Measurements from ENCODE around the gene FBXO47. TPM values are rescaled to one million over a fixed set of nuclear protein-coding genes. Genes with fewer than 3 reads are reported as not detected.

The FBXO47 gene
- polyA plus RNA-seq, 5 donors: not detected

Other genes starting within 250 kb of the FBXO47 start
- gene CISD3, start 237.1 kb downstream of the FBXO47 start, polyA plus RNA-seq (ENCODE audit: insufficient read depth in 1 of 5, insufficient read length in 5 of 5, low replicate concordance in 1 of 5): 10 to 100 TPM in 3 of 5 donors, 1 to 10 TPM in 2; 9.5 to 20.5 (median 11.5) TPM
- gene PCGF2, start 219.1 kb downstream of the FBXO47 start, polyA plus RNA-seq (ENCODE audit: insufficient read depth in 1 of 5, insufficient read length in 5 of 5, low replicate concordance in 1 of 5): 100 to 1,000 TPM in 2 of 5 donors, 10 to 100 TPM in 3; 63.6 to 108 (median 89.9) TPM
- gene PSMB3, start 214.7 kb downstream of the FBXO47 start, polyA plus RNA-seq (ENCODE audit: insufficient read depth in 1 of 5, insufficient read length in 5 of 5, low replicate concordance in 1 of 5): 100 to 1,000 TPM in 2 of 5 donors, 10 to 100 TPM in 3; 90.6 to 113 (median 97.3) TPM
- gene PIP4K2B, start 167.8 kb downstream of the FBXO47 start, polyA plus RNA-seq (ENCODE audit: insufficient read depth in 1 of 5, insufficient read length in 5 of 5, low replicate concordance in 1 of 5): 10 to 100 TPM; 80.6 to 92.5 (median 84.1) TPM
- 10 to 100 TPM; 25.3 to 29.6 (median 26.5) TPM for gene CWC25, start 142.1 kb downstream of the FBXO47 start, polyA plus RNA-seq (ENCODE audit: insufficient read depth in 1 of 5, insufficient read length in 5 of 5, low replicate concordance in 1 of 5)
- 1,000 to 10,000 TPM; 2,672 to 3,641 (median 3,192) TPM for gene RPL23, start 113.7 kb downstream of the FBXO47 start, polyA plus RNA-seq (ENCODE audit: insufficient read depth in 1 of 5, insufficient read length in 5 of 5, low replicate concordance in 1 of 5)
- gene LASP1, start 97.3 kb downstream of the FBXO47 start, polyA plus RNA-seq (ENCODE audit: insufficient read depth in 1 of 5, insufficient read length in 5 of 5, low replicate concordance in 1 of 5): 100 to 1,000 TPM; 132 to 164 (median 144) TPM
- gene PLXDC1, start 184.2 kb upstream of the FBXO47 start, polyA plus RNA-seq (ENCODE audit: insufficient read depth in 1 of 5, insufficient read length in 5 of 5, low replicate concordance in 1 of 5): 1 to 10 TPM; 5.4 to 8.7 (median 6.1) TPM
- under 1 TPM; 0.27 to 0.66 (median 0.48) TPM for gene ARL5C, start 198.8 kb upstream of the FBXO47 start, polyA plus RNA-seq (ENCODE audit: insufficient read depth in 1 of 5, insufficient read length in 5 of 5, low replicate concordance in 1 of 5)
- 10 to 100 TPM; 10.2 to 23.0 (median 13.5) TPM for gene CACNB1, start 230.3 kb upstream of the FBXO47 start, polyA plus RNA-seq (ENCODE audit: insufficient read depth in 1 of 5, insufficient read length in 5 of 5, low replicate concordance in 1 of 5)
- gene RPL19, start 232.9 kb upstream of the FBXO47 start, polyA plus RNA-seq (ENCODE audit: insufficient read depth in 1 of 5, insufficient read length in 5 of 5, low replicate concordance in 1 of 5): 1,000 to 10,000 TPM; 2,041 to 2,572 (median 2,117) TPM